HG03520 (cell line): ENCODE data around the gene PEX5L.

Experiments
- ATAC-seq: cut with Tn5 transposase; IDR thresholded peaks from one replicate; pipeline ENCODE4 v1.9.1; 2021; ENCODE audit warnings: mild to moderate bottlenecking, moderate library complexity; ENCODE audit not compliant: unreplicated experiment

The PEX5L gene

DNA sequence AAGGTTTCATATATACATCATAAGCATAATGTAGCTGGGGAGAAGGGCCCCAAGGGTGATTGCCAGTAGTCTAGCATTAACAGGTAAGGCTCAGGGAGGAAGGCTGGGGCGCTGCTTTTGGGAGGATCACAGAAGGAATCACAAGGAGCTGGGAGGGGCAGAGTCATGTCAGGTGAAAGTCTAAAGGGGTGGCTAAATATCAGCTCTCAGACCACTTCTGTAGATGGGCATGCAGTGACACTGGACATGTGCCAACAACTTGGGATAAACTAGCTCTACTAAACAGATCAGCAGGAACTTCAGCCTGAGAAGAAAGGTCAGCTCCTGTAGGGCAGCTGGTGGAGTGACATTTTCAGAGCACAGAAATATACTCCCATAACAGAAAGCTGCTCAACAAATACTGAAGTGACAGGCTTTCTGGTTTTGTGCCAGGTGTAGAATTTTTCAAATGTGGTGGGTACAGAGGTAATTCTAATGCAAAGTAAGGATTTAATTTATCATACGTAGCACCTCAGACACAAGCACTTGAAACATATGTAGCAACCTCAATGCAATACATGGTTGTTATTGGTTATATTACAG is 79.4 kb downstream of the PEX5L start:
- no peak for ATAC-seq

DNA sequence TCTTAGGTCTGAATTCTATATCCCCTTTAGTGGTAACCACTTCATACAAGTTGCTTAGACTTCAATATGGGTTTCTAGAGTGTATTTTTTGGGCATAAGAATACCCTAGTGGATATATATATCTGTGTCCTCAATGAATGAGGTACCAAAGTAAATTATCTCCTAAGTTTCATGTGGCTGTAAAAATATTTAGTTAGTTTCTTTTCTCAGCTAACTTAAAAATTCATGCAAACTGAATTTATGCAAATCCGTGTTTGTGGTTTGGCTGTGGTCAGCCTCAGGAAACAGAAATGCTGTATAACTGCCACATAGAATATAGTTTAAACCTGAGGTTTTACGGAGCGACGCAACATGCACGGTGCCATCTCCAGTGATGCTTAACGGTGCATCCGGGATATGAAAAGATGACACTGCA is 80.3 kb downstream of the PEX5L start:
- peak; percentile 92 for ATAC-seq

DNA sequence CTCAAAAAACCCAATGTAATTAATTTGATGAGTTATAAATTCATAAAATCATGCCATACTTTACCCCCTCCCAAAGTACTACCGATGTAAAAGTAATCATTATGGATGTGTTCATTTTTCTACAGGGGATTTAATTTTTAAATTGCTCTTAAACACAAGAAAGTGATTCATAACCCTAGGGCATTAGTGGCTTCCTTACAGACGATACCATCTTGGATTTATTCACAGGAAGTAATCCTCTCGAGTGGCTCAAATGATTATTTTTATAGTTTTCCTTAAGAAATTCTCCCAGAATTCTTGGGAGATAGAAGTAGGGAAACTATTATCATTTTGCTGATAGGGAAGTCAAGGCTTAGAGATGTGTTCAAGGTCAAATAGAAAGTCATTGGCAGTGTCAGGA is 80.9 kb downstream of the PEX5L start:
- no peak for ATAC-seq

DNA sequence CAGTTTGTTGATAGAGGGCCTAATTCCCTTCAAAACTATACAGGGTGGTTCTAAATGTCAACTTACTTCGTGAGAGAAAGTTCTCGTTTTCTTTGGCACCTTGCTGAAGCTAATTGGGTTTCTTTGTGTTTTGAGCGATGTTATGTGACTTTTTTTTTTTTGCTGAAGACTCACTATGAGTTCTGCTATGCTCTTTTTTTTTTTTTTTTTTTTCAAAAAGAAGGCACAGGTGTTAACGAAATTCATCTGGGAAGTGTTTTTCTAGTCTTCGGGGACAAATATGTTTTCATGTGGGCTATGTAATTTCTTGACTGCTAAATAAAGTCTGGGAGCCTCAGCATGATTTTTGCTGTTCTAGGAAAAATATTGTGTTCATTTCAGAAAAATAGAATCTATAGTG is 81.5 kb downstream of the PEX5L start:
- no peak for ATAC-seq

DNA sequence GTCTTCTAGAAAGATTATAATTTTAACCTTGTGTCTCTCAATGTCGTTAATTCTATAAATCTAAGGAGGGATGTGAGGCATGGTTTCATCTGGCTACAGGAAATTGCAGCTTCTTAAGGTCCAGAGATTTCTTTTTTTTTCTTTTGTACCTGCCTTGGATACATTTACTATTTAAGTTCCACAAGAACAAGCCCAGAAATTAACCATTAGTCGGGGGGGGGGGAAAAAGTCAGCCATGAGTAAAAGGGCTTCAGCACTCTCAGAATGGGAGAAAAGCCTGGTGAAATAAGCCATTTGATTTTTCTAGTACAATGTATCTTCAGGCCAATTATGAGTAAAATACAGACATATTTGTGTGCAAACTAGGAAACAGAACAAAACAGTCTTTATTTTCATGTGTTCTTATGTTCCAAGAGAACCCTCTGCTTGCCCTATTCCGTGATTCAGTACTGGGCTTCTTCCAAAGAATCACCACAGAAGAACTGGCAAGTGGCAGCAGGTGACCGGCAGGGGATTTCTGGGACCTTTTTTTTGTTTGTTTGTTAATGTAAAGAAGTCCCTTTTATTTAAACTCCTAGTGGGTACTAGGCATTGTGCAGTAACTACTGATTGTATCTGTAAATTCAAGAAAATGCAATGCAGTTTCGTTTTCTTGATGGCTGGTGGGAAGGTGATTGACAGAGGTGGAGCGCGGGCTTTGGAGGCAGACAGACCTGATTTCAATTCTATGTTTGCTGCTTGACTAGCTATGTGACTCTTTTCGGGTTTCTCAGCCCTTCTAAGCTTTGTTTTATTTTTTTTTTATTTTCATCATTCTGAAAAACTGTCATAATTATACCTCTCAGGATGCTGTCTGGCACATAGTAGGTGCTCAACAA is 82.5 kb downstream of the PEX5L start:
- no peak for ATAC-seq

DNA sequence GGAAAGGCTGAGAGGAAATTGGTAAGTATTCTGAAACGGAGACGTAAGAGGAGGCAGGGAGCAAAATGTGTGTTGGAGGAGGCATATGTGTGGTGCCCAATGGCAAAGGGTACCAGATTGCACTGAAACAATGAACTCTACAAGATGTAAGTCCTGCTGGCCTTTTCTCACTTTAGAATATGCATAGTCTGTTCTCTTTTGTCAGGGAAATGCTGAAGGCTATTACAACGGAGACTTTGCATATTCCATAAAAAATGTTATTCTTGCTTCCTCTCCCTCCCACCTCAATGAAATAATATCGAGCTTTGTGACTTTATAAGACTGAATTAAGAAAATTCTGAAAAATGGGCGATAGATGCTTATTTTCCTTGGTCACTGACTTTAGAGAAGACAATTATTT is 85.9 kb downstream of the PEX5L start:
- ATAC-seq: no peak

DNA sequence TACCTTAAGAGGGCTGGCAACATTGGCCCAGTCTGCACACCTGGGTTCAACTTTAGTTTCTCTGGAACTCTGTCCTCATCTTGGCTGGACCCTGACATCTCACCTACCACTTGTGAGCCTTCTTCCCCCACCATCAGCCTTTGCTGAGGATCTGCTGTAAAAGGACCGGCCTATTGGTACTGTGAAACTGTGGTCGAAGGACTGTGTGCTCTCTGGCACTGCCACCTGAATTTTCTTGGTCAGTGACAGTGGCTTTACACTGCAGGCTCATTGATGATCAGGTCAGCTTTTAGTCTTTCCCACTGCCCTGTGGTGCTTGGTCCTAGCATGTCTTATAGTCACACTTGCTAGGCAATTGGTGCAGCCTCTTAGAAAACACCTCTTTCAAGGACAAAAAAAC is 86.9 kb downstream of the PEX5L start:
- no peak for ATAC-seq

DNA sequence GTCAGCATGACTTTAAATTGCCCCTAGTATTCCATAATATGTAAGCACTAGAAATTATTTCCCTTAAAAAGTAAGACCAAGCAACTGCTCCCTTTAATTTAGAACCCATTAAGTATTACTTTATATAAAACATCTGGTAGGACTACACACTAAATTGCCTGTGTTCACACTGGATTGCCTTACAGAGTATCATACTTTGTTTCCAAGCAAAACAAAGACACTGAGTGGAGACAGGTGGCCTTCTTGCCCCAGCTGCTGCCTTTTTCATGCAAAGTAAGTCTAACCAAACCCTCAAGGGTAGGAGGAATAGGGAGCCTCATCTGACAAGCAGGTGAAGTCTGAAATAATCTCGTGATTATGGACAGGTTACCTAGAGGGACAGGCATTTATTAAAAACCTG is 87.3 kb downstream of the PEX5L start:
- ATAC-seq: peak; percentile 77

DNA sequence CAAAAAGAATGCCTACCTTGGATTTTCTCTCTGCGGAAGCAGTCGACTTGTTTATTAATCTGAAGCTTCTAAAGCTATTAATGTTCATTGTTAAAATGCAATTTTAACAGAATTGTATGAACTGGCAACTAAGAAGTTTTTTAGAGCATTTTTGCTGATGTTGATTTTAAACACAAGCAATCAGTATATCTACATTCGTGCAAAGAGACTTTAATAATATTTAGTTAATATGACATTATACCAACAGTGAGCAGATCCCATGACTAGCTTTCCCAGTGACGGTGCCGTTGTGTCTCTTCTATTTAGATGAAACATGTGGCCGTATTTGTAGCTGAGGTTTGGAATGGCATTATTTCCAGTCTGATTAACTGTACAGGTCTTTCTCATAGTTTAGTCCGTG is 88.0 kb downstream of the PEX5L start:
- no peak for ATAC-seq

DNA sequence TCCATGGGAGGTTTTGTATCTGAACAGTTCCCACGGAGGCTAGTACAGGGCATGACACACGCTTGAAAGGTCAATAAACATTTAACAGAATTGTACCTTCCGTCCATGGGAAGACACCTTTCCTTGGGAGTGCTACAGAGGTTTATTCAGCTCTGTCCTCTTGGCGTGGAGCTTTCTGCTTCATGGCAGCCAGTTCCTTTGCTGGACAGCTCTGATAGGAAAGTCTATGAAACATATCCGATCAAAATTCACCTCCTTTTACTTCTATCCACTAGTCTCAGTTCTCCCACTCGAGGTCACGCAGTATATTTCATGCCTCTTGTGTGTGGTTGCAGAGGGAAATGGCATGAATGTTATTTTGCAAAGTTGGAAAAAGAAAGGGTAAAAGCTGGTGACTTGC is 91.2 kb downstream of the PEX5L start:
- no peak for ATAC-seq

DNA sequence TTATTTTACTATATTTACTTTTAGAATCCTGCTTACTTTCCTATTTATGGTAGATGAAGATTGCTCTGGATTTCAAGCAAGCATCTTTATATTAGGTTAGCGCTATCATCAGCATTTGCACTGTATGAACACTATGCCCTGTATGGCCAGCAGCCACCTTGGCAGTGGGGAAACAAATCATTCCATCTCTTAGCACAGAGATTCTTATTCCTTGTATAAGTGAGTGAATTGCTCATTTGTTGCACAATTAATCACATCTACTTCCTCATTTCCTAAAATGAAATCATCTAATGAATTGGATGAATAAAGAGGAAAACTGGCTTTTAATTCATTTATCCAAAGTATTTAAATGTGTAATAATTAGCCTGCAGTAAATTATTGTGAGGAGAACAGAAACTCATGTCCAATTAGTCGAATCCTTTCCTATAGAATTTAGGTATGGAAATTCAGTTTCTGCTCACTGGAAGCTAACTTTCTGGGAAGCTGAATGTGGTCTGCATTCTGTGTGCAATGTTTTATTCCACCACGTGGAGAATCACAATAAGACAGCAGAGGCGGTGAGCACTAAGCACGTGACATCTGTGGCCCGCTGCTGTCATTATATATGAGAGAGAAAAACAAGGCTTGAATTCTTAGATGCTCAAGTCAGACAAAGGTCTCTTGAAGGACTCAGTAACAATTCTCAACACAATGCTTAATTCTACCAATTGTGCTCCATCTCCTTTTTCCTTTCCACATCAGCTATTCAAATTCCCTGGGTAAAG is 93.4 kb downstream of the PEX5L start:
- no peak for ATAC-seq

DNA sequence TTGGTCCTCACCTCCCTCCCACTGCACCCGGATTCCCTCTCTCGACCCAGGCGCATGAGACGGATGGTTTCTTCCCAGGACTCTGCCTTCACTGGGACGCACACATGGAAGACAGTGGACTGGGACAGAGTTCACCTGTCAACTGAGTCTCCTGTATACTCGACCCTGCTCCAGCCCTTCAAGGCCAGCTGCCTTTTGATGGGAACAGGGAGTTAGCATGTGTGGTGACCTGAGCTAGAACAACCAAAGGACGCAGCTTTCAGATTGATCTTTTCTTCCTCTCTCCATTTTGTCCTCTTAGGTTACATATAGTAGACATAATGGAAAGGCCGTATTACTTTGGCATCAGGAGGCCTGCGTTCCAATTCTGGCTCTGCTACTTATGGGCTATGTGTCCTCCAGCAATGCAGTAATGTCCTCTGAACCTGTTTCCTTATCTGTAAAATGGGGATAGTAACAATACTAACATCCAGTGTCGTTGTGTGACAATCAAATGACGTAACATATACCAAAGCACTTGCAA is 94.1 kb downstream of the PEX5L start:
- ATAC-seq: no peak

DNA sequence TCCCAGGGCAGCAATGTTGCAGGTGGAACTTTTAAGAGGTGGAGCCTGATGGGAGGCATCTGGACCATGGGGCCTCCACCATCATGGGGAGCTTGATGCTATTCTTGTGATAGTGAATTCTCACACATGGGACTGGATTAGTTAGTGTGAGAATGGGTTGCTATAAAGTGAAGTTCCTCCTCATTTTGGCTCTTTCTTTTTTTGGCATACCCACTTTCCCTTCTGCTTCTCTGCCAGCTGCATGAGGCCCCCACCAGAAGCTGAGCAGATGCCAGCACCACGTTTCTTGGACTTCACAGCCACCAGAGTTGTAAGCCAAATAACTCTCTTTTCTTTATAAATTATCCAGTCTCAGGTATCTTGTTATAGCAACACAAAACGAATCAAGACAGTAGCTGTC is 101.0 kb downstream of the PEX5L start:
- ATAC-seq: no peak

DNA sequence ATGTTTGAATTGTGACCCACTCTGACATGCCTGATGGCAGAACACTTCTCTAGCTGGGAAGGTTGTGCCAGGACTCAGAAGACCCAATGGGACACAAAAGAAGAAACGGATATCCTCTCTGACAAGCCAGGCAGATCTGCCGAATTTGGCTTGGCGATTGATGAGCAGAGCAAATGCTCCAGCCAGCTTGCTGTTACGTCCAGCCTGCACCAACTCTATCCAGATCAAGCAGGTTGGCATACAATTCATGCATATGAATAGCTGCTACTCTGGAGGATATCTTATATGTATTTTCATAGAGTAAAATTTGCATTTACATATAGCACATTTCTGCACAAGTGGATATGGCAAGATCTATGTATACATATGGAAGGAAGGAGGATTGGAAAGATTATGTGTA is 102.8 kb downstream of the PEX5L start:
- ATAC-seq: no peak

DNA sequence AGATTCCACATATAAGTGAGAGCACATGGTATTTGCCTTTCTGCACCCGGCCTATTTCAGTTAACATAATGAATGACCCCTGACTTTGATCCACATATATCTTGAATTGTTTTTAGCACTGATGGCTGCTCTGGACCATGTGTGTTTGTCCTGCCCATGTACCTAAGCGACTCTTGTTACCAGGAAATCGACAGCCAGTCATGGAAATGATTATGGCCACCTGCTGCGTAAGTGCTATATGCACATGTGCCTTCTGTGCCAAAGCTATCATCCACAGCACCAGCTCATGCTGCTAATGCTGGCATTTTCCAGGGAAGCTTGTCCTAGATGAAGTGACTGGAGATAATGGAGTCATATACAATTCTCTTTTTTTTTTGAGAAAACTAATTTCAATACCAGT is 103.7 kb downstream of the PEX5L start:
- ATAC-seq: no peak

DNA sequence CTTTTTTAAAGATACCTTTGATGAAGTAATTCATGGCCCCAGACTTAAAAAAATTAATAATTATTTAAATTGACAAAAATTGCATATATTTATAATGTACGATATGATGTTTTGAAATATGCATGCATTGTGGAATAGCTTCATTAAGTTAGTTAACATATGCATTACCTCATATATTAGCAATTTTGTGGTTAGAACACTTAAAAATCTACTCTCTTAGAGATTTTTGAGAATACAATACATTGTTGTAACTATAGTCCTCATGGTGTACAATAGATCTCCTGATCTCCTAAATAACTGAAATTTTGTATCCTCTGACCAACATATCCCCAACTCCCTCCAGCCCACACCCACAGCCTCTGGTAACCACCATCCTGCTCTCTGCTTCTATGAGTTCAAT is 104.1 kb downstream of the PEX5L start:
- ATAC-seq: no peak

DNA sequence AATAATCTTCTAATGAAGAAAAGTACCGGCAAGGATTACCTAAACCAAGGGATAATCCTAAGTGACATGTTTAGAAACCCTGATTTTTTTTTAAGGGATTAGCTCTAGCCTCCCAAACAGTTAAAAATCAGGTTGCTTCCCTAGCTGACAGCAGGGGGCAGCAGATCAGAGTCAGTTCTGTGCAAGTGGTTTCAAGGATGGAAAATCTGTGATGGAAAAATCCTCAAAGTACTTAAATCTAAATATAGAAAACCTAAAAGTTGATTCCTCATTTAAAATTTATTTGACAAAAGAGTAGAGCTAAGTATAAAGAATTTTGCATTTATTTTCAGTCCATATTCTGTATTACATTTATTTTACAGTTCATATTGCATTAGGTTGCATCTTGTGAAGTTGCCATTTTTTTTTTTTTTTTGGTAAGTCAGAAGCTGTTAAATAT is 107.6 kb downstream of the PEX5L start:
- ATAC-seq: peak; percentile 55

DNA sequence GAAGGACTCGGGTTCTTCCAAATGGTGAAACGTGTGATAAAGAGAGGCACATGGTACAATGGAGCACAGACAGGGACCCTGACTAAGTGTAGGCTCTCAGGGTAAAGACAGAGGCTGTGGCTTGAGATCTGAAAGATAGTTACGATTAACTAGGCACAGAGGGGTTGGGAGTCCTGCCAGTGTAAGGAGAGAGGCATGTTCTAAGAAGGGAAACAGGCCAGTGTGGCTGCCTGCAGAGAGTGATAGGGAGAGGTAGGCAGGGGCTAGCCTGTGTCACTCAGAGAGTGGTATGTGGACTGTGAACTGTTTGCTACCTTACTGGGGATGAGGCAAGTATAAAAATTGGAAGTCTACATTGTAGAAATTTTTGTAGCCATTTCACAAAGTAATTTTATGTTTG is 109.5 kb downstream of the PEX5L start:
- no peak for ATAC-seq

DNA sequence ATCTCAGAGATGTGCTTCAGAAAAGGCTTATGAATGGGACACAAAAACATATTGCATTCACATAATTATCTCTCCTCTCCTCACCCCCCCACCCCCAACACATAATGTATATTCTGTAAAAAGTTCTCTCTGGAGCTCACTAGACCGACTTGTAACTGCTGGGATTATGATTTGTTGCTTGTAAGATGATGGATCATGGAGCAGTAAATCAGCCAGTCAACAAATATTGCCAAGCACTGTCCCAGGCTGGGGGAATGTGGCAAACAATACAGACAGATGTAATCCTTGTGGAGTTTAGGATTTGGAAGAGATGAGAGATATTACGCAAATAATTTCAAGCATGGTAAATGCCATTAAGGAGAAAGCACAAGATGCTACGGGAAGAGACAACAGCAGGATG is 114.8 kb downstream of the PEX5L start:
- no peak for ATAC-seq

DNA sequence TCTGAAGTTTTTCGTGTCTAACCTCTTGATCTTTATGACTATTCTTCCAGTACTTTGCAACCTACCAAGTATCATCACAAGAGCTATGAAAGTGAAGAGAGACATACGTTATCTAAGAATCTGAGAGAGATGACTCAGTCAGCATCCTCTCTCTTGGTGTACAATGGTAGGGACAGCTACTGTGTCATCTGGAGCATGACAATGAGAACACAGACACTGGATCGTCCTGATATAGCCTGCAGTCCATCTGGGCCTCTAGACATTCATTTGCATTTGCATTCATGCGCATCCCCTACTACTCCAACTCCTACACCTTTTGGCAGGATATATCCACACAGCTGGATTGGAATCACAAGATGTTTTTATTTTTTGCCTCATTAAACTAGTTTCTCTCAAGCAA is 115.2 kb downstream of the PEX5L start:
- ATAC-seq: peak; percentile 57

DNA sequence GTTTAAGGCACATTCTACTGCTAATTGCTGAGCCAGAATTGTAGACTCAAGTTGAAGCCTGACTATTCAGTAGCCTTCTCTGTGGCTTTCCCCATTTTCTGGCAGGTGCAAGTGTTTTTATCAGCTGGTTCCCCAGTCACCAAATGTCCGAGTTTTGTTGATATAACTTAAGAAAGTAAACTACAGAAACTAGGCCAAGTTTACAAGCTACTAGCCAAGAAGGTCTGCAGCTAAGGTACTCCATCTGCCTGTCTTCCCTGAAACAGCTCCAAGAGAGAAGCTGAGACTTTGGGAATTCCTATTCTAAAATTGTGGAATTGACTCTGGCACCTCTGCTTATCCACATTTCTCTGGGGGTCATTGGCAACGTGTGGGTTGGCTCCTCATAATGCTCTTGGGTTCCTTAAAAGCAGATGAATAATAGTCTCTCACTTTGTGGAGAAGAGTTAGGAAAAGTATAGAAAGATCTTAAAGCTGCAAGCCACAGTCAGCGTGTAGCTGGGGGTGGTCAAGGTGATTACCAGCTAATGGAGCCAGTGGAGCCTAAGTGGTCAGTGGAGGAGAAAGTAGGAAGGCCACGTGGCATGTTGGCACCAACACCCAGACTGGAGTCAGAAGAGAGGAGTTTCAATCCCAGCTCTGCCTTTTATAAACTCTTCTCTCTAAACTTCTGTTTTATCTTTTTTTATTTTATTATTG is 128.8 kb downstream of the PEX5L start:
- ATAC-seq: no peak
